Activated naive CD8-positive, alpha-beta T cell treated with anti-CD3 and anti-CD28 coated beads for 36 hours (primary cell): Measurements from ENCODE around the gene AWAT1. TPM values are rescaled to one million over a fixed set of nuclear protein-coding genes. Genes with fewer than 3 reads are reported as not detected.
"Not testable (repeated sequence)": the region's sequence is repeated elsewhere in the genome, so short reads cannot be mapped to it uniquely, and the experiment has no call there.

Experiments
- DNase-seq: peaks from one replicate; pipeline ENCODE4 v3.0.0; 2021
- H3K27ac Mint-ChIP-seq: one replicate; pipeline ENCODE4 v1.8.0; 2022; ENCODE audit warnings: mild to moderate bottlenecking, moderate library complexity, mixed read lengths
- H3K27me3 Mint-ChIP-seq: one replicate; pipeline ENCODE4 v1.8.0; 2022; ENCODE audit warnings: mild to moderate bottlenecking, mixed read lengths
- H3K36me3 Mint-ChIP-seq: one replicate; pipeline ENCODE4 v1.8.0; 2021; ENCODE audit warnings: mild to moderate bottlenecking, mixed read lengths
- H3K4me1 Mint-ChIP-seq: one replicate; pipeline ENCODE4 v1.8.0; 2021; ENCODE audit warnings: mixed read lengths
- H3K4me3 Mint-ChIP-seq: one replicate; pipeline ENCODE4 v1.8.0; 2022; ENCODE audit warnings: mild to moderate bottlenecking, moderate library complexity, mixed read lengths
- H3K9me3 Mint-ChIP-seq: one replicate; pipeline ENCODE4 v1.8.0; 2022; ENCODE audit warnings: mixed read lengths
- total RNA-seq, 2 experiments: library from RNA; stranded (reverse); gene quantifications; one replicate each; pipeline ENCODE4 v1.2.3, GENCODE V29; 2021

Gene AWAT1
- not detected for total RNA-seq

DNA sequence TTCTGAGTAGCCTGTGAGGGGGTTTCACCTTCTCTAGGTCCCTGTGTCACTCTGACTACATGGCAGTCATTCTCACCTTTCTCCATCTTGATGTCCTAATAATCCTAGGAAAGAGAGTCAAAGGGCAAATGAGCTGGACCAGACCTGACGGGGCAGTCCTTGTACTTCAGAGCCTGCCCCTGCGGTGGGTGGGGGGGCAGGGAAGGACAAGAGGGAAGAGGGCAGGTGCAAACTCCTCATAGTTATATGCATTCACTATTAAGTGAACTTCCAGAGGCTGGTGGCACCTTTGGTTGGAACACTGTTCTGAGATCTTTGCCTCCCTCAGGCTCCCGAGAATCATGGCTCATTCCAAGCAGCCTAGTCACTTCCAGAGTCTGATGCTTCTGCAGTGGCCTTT, at the start of gene AWAT1:
AWAT1 (plus strand) TSS at position 301 of the 400 bp plus-strand sequence; CDS start at position 342, 41 bp downstream.
- Mint-ChIP-seq H3K9me3 (no peaks in the 10 kb centered on the region), H3K27ac (peak within 1 kb of the TSS; percentile 48), H3K27me3 (no peaks in the 10 kb centered on the region), H3K4me3 (no peak within 1 kb of the TSS), H3K4me1 (peaks cover 18% of the 10 kb centered on the region), H3K36me3 (peaks cover 1% of the 10 kb centered on the region)
- no peak for DNase-seq

GRCh38 chrX:70190225-70190624, 44.2 kb upstream of the AWAT1 start:
- peaks cover 5% of the 10 kb centered on the region for H3K36me3 Mint-ChIP-seq
- H3K27ac Mint-ChIP-seq: no peak overlapping the region
- no peaks in the 10 kb centered on the region for H3K4me1 Mint-ChIP-seq
- peaks cover 7% of the 10 kb centered on the region for H3K27me3 Mint-ChIP-seq
- peaks cover 9% of the 10 kb centered on the region for H3K9me3 Mint-ChIP-seq
- H3K4me3 Mint-ChIP-seq: no peak overlapping the region
- DNase-seq: no peak

DNA sequence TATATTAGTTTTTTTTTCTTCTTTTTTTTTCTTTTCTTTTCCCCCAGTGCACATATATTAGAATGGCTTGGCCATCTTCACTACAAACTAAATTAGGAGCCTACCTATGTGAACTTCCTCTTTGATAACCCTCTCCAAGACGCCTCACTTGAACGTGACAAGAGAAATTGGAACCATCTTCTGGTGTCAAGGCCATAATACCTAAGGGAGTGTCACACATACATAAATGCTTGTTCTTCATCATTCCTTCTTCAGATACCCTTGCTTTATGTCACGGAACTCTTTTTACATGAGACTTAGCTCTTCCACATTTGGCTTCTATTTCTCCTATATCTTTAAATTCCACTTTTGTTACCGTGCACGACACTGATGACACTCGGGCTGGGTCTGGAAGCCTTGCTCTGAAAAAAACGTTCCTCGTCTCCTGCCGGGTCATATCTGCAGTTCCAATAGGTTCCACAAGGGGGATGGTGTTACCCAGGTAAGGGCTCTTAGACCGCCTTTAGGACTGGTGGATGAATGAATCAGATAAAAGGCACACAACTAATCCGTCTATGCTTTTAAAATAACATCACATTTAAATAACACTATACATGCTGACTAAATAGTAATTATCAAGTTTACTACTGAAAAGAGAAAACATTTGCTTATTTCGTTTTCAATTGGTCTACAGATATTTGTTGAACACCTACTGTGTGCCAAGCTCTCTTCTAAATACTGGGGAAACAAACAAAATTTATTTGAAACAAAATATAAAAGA, 37.3 kb upstream of the AWAT1 start:
- no peaks in the 10 kb centered on the region for H3K27me3 Mint-ChIP-seq
- no peak overlapping the region for H3K4me3 Mint-ChIP-seq
- DNase-seq: peak; percentile 52
- no peaks in the 10 kb centered on the region for H3K36me3 Mint-ChIP-seq
- peaks cover 4% of the 10 kb centered on the region for H3K4me1 Mint-ChIP-seq
- H3K27ac Mint-ChIP-seq: no peak overlapping the region
- no peaks in the 10 kb centered on the region for H3K9me3 Mint-ChIP-seq

DNA sequence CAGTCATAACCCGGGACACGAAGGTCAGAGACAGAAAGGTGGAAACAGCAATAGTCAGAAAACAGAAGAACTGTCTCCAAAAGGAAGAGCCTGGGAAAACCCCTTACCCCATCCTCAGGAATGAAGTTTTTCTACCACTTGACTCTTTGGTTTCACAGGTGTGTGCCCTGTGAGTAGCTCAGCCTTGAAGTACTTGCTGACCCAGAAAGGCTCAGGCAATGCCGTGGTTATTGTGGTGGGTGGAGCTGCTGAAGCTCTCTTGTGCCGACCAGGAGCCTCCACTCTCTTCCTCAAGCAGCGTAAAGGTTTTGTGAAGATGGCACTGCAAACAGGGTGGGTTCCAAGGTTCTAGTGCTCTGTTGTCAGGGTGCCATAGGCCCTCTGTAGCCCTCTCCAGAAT, 32.7 kb upstream of the AWAT1 start:
- no peak overlapping the region for H3K27ac Mint-ChIP-seq
- peaks cover 4% of the 10 kb centered on the region for H3K4me1 Mint-ChIP-seq
- no peak overlapping the region for H3K4me3 Mint-ChIP-seq
- no peaks in the 10 kb centered on the region for H3K27me3 Mint-ChIP-seq
- no peak for DNase-seq
- no peaks in the 10 kb centered on the region for H3K9me3 Mint-ChIP-seq
- no peaks in the 10 kb centered on the region for H3K36me3 Mint-ChIP-seq

DNA sequence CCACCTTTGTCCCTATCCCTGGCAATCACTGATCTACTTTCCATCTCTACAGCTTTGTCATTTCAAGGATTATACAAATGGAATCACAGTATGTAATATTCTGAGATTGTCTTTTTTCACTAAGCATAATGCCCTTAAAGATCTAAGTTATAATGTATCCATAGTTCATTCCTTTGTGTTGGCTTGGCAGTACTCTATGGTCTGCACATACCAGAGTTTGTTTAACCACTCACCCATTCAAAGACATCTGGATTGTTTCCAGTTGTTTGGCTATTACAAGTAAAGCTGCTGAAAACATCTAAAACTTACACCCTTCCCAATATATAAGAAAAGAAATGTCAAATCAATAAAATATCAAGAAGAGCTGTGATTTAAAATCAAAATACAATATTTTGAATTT, 26.0 kb upstream of the AWAT1 start:
- Mint-ChIP-seq H3K9me3 (peaks cover 2% of the 10 kb centered on the region), H3K27ac (no peak overlapping the region), H3K27me3 (no peaks in the 10 kb centered on the region), H3K4me1 (no peaks in the 10 kb centered on the region), H3K4me3 (no peak overlapping the region), H3K36me3 (no peaks in the 10 kb centered on the region)
- DNase-seq: no peak

GRCh38 chrX:70209570-70209969, 24.9 kb upstream of the AWAT1 start:
- DNase-seq, H3K9me3 Mint-ChIP-seq, H3K4me3 Mint-ChIP-seq, H3K27ac Mint-ChIP-seq, H3K27me3 Mint-ChIP-seq, H3K36me3 Mint-ChIP-seq, H3K4me1 Mint-ChIP-seq: not testable (repeated sequence)

- no peaks in the 10 kb centered on the region for H3K4me1 Mint-ChIP-seq
- no peaks in the 10 kb centered on the region for H3K9me3 Mint-ChIP-seq
- H3K27me3 Mint-ChIP-seq: no peaks in the 10 kb centered on the region
- no peak overlapping the region for H3K4me3 Mint-ChIP-seq
- DNase-seq: no peak
- no peak overlapping the region for H3K27ac Mint-ChIP-seq
- H3K36me3 Mint-ChIP-seq: no peaks in the 10 kb centered on the region
Measured at GRCh38 chrX:70219938-70220764, 14.3 kb upstream of the AWAT1 start.

- H3K27me3 Mint-ChIP-seq: no peaks in the 10 kb centered on the region
Measured at GRCh38 chrX:70226048-70226447, 8.4 kb upstream of the AWAT1 start.

GRCh38 chrX:70226687-70227086, 7.8 kb upstream of the AWAT1 start:
- Mint-ChIP-seq H3K4me1 (no peaks in the 10 kb centered on the region), H3K36me3 (no peaks in the 10 kb centered on the region), H3K9me3 (no peaks in the 10 kb centered on the region), H3K4me3 (no peak overlapping the region), H3K27ac (no peak overlapping the region), H3K27me3 (no peaks in the 10 kb centered on the region)
- DNase-seq: no peak

More at GRCh38 chrX:70226048-70226447, 8.4 kb upstream of the AWAT1 start:
- no peak for DNase-seq
- Mint-ChIP-seq H3K36me3 (no peaks in the 10 kb centered on the region), H3K4me1 (no peaks in the 10 kb centered on the region), H3K9me3 (no peaks in the 10 kb centered on the region), H3K27ac (no peak overlapping the region), H3K4me3 (no peak overlapping the region)

DNA sequence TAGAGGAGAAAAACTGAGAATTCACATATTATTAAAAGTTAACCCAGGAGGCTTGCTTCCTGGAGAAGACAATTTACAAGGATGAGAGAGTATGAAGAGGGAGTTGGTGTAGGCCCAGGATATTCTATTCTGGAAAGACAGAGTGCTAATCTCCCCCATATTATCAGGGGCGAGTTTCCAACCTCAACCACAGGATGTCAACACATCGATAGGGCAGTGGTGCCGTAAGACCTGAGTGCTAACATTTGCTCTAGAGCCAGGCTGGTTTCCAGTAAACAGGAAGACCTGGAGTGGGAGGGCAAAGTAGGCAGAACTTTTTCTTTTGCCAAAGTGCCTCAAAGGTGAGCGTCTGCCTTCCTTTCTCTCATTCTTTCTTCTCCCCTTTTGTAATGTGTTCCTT, 2.8 kb upstream of the AWAT1 start:
- DNase-seq: no peak
- Mint-ChIP-seq H3K27ac (peak overlapping the region; percentile 69), H3K36me3 (no peaks in the 10 kb centered on the region), H3K4me3 (no peak overlapping the region), H3K4me1 (peaks cover 18% of the 10 kb centered on the region), H3K27me3 (no peaks in the 10 kb centered on the region), H3K9me3 (no peaks in the 10 kb centered on the region)

DNA sequence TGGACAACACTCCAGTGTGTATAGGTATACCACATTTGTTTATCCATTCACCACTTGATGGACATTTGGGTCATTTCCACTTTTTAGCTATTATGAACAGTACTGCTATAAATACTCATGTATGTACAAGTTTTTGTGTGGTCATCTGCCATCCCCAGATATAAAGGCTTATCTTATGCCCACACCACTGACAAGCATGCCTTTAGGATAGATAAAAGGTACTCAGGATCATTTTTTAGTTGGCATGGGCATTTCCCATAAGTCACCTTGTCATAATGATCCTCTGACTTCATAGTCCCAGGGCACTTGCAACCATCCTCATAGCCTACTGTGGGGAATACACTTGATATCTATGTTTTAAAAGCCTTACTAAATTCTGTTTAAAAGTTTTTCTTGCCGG, 6.3 kb downstream of the AWAT1 start:
- Mint-ChIP-seq H3K4me1 (peaks cover 4% of the 10 kb centered on the region), H3K36me3 (peaks cover 4% of the 10 kb centered on the region), H3K27ac (no peak overlapping the region), H3K4me3 (no peak overlapping the region), H3K9me3 (no peaks in the 10 kb centered on the region), H3K27me3 (no peaks in the 10 kb centered on the region)
- no peak for DNase-seq

DNA sequence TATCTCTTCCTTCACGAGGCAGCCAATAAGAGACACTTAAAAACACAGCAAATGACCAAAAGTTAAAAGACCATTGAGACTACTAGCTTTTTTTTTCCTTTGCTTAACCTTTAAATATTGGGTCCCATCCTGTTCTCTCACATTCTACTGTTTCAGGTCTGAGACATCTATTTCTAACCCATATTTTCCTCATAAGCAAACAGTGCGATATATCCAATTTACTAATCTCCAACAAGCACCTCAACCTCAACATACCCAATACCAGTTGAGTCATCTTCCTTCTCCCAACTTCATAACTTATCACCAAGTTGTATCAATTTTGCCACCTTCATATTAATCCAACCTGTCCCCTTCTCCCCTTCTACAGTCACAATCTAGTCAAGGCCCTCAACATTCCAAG, 7.0 kb downstream of the AWAT1 start:
- Mint-ChIP-seq H3K27me3 (no peaks in the 10 kb centered on the region), H3K9me3 (no peaks in the 10 kb centered on the region), H3K4me3 (no peak overlapping the region), H3K36me3 (peaks cover 4% of the 10 kb centered on the region), H3K4me1 (peaks cover 4% of the 10 kb centered on the region), H3K27ac (no peak overlapping the region)
- DNase-seq: no peak

DNA sequence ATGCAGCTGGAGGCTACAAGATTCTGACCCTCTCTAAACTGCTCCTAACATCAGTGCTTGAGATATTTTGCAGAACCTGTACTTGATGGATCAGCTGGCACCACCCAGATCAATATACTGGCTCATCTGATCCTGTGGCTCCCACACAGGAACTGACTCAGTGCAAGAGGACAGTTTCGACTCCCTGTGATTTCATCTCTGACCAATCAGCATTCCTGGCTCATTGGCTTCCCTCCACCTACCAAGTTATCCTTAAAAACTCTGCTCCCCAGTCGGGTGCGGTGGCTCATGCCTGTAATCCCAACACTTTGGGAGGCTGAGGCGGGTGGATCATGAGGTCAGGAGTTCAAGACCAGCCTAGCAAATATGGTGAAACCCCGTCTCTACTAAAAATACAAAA, 9.1 kb downstream of the AWAT1 start:
- not testable (repeated sequence) for DNase-seq, H3K27me3 Mint-ChIP-seq, H3K27ac Mint-ChIP-seq, H3K9me3 Mint-ChIP-seq, H3K4me1 Mint-ChIP-seq, H3K36me3 Mint-ChIP-seq, H3K4me3 Mint-ChIP-seq

DNA sequence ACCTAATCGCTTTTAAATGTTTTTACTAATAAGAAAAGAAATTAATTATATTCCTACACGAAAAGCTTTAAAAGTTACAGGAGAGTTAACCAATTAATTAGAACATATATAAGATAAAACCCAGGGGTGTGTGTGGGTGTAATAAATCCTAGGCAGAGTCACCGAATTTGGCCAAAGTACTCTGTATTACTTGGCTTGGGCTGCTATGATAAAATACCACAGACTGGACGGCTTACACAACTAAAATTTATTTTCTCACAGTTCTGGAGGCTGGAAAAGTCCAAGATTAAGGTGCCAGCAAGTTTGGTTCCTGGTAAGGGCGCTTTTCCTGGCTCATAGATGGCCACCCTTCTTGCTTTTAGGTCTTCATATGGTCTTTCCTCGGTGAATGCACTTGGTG, 10.4 kb downstream of the AWAT1 start:
- H3K9me3 Mint-ChIP-seq: no peaks in the 10 kb centered on the region
- no peaks in the 10 kb centered on the region for H3K27me3 Mint-ChIP-seq
- no peak overlapping the region for H3K4me3 Mint-ChIP-seq
- peaks cover 2% of the 10 kb centered on the region for H3K36me3 Mint-ChIP-seq
- no peak overlapping the region for H3K27ac Mint-ChIP-seq
- peaks cover 4% of the 10 kb centered on the region for H3K4me1 Mint-ChIP-seq
- no peak for DNase-seq

- Mint-ChIP-seq H3K4me3 (no peak overlapping the region), H3K27ac (no peak overlapping the region), H3K36me3 (no peaks in the 10 kb centered on the region)
Measured at GRCh38 chrX:70247252-70247651, 12.8 kb downstream of the AWAT1 start.

DNA sequence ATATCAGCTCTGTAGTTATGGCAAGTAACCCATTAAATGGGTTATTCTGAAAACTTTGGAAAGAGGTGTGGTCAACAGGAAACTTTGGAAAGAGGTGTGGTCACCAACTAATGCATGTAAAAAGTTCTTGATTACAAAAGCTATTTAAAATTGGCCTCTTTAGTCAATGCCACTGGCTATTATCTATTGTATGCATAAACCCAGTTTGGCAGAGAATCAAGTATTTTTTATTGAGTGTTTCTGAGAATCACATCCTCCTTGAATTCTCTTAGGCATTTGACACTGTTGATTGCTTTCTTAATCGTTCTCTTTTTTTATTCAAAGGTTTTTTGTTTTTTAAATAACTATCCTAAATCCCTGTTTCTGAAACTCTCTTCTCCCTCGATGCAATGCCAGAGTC, 18.0 kb downstream of the AWAT1 start:
- no peak overlapping the region for H3K4me3 Mint-ChIP-seq
- DNase-seq: no peak
- no peaks in the 10 kb centered on the region for H3K27me3 Mint-ChIP-seq
- peaks cover 15% of the 10 kb centered on the region for H3K4me1 Mint-ChIP-seq
- H3K9me3 Mint-ChIP-seq: no peaks in the 10 kb centered on the region
- H3K27ac Mint-ChIP-seq: no peak overlapping the region
- H3K36me3 Mint-ChIP-seq: peaks cover 9% of the 10 kb centered on the region

More at GRCh38 chrX:70247252-70247651, 12.8 kb downstream of the AWAT1 start:
- Mint-ChIP-seq H3K27me3 (no peaks in the 10 kb centered on the region), H3K4me1 (no peaks in the 10 kb centered on the region), H3K9me3 (no peaks in the 10 kb centered on the region)
- no peak for DNase-seq
